ENCODE results near the gene R3HDML. TPM values are rescaled to one million over a fixed set of nuclear protein-coding genes. Genes with fewer than 3 reads are reported as not detected.
A peak's percentile ranks its signal among the peaks of the same experiment; 100 is the strongest.

Gene R3HDML
- total and polyA plus RNA-seq, 2 of the 13 experiments (the other 11 are each of a cell fraction or from before 2014, with no cell fraction given), result not detected

GRCh38 chr20:44384423-44385027 lies 47.7 kb downstream of the R3HDML start (continued):
- TF ChIP-seq ZNF572 (CRISPR knock-in tag; IDR thresholded peaks at IDR 0.05) (no peak), PRDM10 (CRISPR knock-in tag; IDR thresholded peaks at IDR 0.05; ENCODE audit: low read depth) (0 out of 2 replicates have a peak, but pooled peaks have one; percentile 13), ZNF513 (CRISPR knock-in tag; conservative IDR thresholded peaks at IDR 0.05) (no peak), HNRNPL (IDR thresholded peaks at IDR 0.05; ENCODE audit: low read depth, low read length) (no peak), KLF12 (CRISPR knock-in tag; IDR thresholded peaks at IDR 0.05; ENCODE audit: borderline replicate concordance) (0 out of 2 replicates have a peak, but pooled peaks have one; percentile 11), FIP1L1 (IDR thresholded peaks at IDR 0.05; ENCODE audit: borderline replicate concordance, insufficient read depth, low read depth, low read length) (no peak), NFE2L2 (IDR thresholded peaks at IDR 0.05; ENCODE audit: low read length) (no peak), ZNF142 (CRISPR knock-in tag; IDR thresholded peaks at IDR 0.05) (no peak), SIN3A (IDR thresholded peaks at IDR 0.05; ENCODE audit: borderline replicate concordance, low read depth, low read length) (no peak), MIXL1 (CRISPR knock-in tag; IDR thresholded peaks at IDR 0.05) (peak; percentile 81; the same call in 1 of the 2 replicates), AHR (CRISPR knock-in tag; IDR thresholded peaks at IDR 0.05) (no peak), MTF2 (CRISPR knock-in tag; IDR thresholded peaks at IDR 0.05; ENCODE audit: borderline replicate concordance) (no peak), YEATS2 (CRISPR knock-in tag; IDR thresholded peaks at IDR 0.05; ENCODE audit: borderline replicate concordance) (no peak), ZNF75D (CRISPR knock-in tag; IDR thresholded peaks at IDR 0.05; ENCODE audit: borderline replicate concordance) (no peak), ZNF605 (CRISPR knock-in tag; IDR thresholded peaks at IDR 0.05) (0 out of 2 replicates have a peak, but pooled peaks have one; percentile 13), ERF (CRISPR knock-in tag; IDR thresholded peaks at IDR 0.05) (peak; percentile 59), CBX2 (IDR thresholded peaks at IDR 0.05; ENCODE audit: low read depth, low read length) (no peak), CBX2 (CRISPR knock-in tag; IDR thresholded peaks at IDR 0.05; ENCODE audit: low read depth) (no peak), KAT8 (CRISPR knock-in tag; IDR thresholded peaks at IDR 0.05) (peak; percentile 40; the same call in 1 of the 2 replicates), ZMYM4 (CRISPR knock-in tag; IDR thresholded peaks at IDR 0.05) (0 out of 2 replicates have a peak, but pooled peaks have one; percentile 27)

Data from HepG2 (cell line).